ENCODE results near the gene LNX1.

LNX1 gene

DNA sequence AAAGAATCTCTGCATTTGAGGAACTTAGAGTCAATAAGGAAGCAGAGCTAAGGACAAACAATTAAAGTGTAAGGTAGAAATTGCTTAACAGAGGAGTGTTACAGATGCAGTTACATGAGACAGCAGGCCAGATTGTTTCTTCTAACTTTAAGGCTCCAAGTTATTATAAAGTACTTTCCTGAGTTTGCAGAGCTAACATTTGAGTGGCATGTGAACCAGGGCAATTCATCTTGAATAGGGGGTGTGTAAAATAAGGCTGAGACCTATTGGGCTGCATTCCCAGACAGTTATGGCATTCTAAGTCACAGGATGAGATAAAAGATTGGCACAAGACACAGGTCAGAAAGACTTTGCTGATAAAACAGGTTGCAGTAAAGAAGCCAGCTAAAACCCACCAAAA is 7.6 kb upstream of the LNX1 start:
- DNase-seq = no peak

DNA sequence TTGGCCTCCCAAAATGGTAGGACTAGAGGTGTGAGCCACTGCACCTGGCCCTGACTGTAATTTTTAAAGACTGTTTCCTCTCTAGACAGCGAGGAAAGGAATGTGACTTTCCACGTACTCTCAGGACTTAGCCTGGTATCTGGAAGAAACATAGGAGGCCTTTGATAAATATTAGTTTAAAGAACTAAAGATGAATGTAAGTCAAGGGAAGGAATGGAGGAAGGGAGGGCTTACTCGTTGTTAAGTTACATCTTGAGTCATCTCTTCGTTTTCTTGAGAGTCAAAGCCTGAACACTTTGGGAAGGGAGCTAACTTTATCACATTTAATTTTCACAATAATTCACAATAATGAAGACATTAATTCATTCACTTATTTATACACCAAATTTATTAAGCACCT is 7.2 kb upstream of the LNX1 start:
- DNase-seq = no peak

DNA sequence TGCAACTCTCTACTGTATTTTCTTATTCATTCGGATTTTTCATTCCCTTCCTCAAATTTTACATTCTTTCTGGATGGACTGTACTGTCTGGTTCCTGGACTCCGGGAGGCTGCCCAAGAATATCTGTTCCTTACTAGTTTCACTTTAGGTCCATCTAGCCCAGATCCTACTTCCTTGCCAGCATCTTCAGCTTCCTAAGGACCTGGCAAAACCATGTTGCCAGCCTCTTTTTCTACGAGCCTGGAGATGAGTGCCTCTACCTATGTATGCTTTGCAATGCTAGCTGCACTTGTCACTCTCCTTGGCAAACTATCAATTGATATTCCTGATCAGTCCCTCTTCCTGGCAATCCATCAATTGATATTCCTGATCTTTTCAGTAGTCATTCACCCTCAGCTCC is 5.6 kb upstream of the LNX1 start:
- DNase-seq = no peak

DNA sequence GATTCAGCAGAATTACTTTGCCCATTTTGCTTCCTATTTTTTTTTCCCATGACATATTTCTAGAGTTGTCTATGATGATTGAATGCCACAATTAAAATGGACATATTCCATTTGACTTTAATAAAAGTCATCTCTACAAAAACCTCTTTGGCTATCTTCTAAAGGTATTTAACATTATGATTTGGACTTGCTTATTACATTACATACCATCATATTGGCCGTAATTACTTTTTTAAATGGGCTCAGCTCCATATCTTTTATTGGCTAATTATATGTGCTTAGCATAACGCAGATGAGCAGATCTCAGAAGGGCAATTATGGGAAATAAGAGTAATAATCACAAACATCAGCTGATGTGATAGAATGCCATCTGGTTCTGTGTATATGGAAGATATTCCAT is 4.5 kb upstream of the LNX1 start:
- DNase-seq = no peak

DNA sequence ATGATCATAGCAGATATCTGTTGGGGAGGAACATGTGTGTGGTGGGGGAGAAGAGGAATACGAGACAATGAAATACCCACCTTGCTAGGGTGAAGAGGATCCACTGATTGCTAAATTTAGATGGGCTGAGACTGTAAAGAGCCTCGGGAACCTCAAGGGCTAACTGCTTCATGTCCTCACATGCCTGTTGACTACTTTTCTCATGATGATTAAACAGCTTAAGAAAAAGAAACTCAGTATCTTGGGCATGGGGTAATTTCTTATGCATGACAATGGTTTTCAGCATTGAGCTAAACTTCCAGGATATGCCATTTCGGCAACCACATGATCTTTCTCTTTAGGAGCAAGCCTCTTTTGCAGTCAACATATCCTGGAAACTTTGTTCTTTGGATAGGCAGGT is 3.9 kb upstream of the LNX1 start:
- DNase-seq = no peak

DNA sequence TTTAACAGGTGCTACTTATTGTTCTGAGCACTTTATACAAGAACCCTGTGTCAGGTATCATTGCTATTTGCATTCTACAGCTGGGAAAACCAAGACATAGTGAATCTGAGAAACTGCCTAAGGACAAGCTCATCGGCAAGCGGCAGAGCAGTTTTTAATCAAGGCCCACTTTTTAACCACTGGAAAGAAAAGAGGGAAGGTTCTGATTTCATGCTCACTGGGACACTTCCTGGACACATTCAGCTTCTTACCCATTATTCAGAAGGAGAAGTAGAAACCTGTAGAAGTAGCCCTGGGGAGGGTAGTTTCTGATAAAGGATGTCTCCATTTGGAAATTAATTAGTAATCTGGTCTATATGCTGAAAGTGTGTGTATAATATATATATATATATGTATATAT is 2.5 kb upstream of the LNX1 start:
- no peak for DNase-seq

DNA sequence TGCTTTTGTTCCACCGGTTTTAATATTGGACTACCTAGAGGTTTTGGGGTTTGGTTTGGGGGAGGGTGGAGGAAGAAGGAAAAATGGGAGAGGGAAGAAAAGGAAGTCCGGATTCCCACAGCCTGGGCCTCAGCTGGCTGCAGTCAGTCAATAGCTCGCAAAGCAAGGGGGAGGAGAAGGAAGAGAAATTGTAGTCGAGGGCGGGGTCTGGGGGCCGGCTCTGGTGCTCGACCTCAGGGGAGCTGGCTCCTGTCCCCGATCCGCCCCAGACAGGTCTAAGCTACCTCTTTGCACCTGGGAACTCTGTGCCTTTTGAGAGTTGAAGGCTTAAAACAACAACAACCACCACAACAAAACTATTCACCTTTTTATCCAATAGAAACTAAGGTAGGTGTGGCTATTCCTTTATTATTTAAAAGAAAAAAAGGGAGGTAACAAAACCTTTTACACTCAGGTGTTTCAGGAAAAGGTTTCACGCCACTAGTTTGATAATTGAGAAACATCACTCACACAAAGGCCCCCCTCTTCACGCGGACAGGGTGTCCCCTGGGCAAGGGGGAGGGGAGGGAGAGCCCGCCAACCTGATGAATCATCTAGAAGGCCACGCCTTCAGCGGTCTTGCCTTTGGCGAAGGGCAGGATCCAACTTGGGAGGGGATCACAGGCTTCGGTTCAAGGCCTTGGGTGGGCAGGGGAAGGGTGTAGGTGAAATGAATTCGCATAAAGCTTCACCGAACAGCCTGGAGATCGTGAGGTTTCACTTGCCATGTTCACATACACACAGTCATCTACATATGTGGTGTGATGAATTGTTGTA is 1.6 kb upstream of the LNX1 start:
- DNase-seq = no peak

DNA sequence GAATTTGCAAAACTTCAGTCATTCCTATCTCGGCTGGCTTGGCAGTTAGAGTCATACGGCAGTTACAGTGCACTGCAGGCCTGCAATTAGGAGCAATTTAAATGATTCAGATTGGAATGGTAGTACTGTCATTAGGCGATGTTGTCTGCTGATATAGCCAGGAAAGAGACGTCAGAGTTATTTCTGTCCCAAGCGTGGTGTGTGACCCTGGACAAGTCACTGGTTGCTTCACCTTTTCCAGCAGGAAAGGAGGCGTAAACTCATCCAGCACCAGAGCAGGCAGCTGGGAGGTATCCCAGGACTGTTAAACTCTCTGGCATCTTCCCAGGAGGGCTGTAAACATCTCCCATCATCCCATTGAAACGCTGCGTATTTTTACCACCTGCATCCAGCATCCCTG is 836 bp upstream of the LNX1 start:
- DNase-seq = no peak

DNA sequence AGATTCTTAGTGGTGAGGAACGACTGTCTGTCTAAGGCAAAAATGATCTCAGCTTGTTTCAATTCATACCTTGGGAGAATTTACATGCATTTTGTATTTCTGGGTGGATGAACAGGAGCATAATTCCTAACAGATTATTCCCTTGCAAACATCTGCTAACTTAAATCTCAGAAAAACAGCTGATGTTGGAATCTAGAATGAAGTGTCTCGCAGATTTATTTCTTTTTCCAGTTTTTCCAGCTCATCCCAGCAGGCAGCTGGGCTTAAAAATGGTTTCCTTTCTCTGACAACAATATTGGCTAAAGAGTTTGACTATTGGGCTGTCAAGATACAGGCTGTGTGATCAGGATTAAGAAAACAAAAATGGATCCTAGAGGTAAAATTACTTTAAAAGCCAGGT is 1.1 kb downstream of the LNX1 start:
- no peak for DNase-seq

DNA sequence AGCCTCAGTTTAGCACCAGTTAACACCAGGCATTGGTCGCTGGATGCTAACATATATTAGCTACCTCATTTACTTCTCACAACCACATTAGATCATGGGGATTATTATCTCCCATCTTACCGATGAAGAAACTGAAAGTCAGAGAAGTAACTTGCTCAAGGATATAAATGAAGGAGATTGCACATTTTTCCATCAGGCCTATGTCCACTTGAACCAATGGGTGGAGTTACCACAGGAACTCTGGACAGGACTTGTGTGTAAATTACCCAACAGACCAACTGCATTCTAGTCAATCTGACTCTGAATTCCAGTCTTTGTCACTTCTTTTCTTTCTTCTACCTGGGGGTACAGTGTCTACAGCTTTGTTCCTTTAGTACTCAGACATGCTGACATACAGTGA is 1.8 kb downstream of the LNX1 start:
- DNase-seq = no peak

DNA sequence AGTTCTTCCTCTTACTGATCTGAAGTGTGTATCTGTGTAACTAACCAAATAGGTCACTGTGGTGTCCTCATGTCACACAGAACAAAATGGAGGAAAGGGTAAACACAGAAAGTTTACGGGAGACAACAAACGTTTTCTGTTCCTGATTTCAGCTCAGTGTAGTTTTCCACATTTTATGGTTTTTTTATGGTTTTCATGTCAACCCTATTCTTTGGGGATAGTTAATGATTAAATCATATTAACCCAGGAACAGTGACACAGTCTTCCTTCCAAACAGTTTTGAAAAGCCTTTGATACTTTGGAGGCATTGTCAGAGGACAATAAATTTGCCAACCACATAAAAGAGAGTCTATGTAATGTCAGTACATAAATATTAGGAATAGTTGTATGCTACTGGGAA is 4.2 kb downstream of the LNX1 start:
- no peak for DNase-seq

DNA sequence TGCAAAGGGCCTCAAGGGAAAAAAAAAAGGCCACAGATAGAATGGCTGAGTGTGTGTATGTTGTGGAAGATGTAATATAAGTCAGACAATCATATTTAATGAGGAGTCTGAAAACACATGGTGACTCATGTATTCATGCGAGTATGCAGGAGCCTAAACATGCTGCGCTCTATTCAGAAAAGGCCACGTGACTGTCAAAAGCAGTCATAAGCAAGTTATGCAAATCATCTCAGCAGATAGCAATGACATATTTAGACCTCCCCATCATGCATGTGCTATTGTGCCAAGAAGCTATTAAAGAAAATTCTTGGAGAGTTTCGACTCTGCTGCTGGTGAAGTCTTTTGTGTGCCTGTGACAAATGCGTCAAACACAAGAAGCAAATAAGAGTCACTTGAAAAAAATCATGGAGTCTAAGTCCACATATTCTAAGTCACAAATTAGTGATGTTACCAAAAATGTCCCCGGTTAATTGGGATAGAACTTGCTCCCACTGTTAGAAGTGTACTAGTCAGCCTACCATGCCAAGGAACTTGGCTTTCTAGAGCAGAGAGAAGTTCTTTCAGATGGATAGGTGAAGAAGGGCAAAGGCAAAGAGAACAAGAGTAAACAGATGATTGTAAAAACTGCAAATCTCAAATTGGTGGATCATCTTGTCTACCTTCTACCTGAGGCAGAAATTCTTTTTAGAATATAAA is 5.0 kb downstream of the LNX1 start:
- DNase-seq = no peak

DNA sequence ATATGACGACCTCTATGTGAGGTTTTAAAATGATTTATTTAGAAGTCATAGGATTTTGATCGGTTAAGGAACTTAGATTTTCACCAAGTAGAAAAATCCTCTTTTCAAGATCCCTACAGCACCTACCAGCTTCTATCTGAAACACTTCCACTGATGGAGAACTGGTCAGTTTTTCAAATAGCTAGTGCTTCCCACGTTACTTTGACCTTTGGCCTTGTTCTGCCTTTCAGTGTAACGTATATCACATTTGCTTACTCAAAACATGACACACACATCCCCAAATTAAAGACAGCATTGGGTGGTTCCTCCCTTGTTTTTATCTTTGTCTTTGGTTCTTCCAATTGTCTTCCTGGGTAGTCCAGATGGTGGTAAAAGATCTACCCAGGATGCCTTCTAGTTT is 6.6 kb downstream of the LNX1 start:
- DNase-seq = no peak

DNA sequence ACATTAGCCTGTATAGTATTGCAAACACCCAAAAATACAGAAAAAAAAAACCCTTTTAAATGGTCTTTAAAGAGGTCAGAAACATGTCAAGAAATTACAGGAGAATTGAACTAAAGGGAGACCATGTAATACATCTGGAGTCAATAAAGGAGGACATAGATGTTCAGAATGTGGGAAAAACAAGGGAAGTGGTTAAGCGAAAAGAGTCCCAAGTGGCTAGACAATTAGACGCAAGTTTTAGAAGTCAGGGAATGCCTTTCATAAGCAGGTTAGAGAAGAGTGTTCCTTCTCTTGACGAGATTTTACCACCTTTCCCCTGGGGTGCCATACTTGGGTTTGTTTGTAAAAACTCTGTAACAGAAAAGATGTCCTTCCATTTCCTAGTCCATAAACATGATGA is 7.8 kb downstream of the LNX1 start:
- DNase-seq = no peak

DNA sequence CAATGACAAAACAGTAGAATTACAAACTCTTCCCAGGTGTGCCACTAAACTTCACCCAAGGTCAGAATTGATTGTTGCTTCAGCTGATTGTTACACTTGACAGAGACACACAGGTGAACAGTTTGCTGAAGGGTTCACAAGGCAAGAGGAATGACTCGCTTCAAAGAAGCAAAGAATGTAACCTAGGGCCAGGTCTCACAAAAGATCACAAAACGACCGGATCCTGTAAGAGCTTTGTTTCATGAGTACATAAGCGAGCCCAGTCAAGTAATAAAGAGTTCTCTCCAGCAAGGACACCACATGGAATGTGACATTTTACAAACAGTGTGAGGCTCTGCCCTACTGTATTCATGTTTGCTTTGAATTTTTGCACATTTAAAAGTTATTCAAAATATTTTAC is 9.1 kb downstream of the LNX1 start:
- DNase-seq = no peak

DNA sequence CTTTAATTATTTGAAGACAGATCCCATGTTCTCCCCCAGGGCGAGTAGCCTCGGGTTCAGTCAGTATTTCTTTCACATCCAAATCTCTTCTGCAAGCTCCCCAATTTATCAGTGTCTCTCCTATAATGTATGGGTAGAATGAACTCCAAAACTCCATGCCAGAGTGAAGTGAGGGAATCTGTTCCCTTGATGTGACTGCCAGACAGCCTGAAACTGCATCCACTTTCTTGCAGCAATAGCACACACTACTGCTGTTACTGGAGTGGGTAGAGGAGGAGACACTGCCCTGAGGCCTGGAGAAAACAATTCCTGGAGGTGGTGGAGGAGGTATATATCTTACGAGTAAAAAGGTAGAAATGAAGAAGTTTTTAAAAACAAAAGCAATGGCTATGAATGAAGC is 11.0 kb downstream of the LNX1 start:
- no peak for DNase-seq

DNA sequence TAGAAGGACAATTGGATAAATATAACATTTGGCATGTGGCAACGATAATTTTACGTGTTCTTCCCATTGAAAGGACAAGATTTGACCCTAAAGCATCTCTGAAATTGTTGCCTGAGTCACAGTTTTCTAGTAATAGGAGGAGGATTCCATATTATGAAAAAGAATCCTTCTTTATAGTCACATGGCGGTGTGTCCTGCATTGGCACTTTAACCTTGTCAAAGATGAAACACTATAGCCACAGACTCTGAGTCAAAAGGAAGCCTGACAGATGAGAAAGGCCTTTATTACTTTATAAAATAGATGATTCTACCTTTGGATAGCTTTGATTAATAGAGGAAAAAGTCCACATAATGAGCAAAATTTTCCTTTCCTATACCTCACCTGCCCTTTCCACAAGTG is 11.5 kb downstream of the LNX1 start:
- no peak for DNase-seq

DNA sequence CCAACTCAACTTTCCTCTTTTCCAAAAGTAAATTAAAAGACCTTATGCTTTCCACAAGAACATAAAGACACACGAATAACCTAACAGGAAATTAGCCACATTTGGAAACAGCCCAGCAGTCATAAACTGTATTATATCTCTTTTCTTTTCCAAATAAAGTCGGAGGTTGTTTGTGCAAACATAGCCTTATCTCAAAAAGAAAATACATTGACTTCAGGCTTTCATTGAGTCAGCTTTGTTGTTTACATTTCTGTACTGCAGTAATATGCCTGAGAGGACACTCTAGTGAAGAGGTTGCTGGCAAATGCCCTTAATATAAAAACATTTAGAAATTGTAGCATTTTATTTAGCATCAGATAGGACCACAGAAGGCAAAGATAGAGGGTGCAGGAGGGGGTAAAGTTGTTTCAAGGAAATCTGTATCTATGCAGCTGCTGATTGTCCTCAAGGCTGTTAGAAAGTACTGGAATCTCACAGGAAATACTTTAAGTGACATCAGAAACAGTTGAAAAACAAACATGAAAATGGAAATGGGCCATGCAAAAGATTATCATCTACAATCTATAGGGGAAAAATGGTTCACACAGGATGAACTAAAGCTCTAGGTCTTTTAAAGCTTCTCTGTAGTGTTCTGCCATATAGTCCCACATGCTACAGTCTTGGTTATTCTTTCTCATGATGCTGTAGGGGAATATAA is 14.5 kb downstream of the LNX1 start:
- DNase-seq = no peak

DNA sequence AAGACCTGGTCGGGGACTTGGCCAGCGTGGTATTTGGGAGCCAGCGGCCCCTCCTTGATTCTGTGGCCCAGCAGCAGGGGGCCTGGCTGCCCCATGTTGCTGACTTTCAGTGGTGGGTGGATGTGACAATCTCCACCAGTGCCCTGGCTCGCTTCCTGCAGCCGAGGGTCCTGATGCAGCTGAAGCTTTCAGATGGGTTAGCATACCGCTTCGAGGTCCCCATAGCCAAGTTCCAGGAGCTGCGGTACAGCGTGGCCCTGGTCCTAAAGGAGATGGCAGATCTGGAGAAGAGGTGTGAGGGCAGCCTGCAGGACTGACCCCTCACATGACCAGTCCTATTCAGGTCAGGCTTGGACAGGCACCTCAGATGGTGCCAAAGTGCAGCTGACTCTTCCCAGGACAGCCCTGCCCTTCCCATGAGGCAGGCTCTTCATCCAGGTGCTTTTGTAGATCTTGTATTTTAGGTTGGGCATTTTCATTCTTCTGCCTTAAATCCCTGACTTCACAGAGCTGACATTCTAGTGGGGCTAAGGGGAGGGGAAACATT is 15.1 kb downstream of the LNX1 start:
- DNase-seq = no peak

DNA sequence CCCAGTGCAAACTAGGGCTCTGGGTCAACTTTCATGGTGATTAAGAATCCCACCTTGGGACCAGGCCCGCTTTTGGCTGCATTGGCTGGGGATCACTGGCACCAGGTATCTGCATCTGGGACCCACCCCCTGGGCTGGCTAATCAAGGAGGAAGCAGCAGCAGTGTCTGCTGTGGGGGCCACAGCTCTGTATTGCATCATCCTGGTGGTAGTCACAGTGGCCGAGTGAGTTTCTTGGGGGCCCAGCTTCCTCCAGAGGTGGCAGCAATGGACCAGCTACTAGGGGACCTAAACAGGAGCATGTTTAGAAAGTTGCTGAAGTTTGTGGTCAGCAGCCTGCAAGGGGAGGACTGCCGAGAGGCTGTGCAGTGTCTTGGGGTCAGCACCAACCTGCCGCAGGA is 15.7 kb downstream of the LNX1 start:
- DNase-seq = no peak

DNA sequence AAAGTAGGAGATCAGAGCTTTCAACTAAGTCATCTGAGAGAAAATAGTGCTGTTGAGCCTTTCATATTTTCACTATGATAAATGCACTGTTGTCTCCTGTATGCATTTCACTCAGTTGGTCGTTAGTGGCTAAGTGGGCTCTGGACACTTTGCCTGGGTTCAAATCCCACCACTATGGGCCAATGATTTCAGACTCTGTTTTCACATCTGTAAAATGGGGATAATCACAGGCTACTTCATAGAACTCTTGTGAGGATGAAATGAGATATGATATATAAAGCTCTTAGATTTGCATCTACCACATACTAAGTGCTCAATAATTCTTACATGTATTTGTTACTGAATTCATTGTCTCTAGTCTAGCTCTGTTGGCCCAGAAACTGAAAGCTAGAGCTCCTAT is 16.8 kb downstream of the LNX1 start:
- DNase-seq = no peak

DNA sequence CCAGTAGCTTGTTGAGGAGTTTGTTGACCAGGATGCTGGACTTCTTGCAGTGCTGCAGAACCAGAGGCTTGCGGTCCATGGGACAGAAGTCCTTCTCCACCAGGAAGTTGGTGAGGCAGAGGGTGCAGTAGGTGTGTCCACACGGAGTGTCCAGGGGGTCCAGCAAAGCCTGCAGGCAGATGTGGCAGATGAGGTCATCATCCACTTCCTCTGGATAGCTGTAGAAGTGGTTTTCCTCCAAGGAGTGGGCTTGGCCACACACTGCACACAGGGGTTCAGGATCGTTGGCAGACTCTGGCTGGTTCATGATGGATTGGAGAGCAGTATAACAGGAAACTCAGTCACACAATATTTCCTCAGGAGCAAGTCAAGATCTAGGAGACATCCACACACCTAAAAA is 17.6 kb downstream of the LNX1 start:
- DNase-seq = no peak

DNA sequence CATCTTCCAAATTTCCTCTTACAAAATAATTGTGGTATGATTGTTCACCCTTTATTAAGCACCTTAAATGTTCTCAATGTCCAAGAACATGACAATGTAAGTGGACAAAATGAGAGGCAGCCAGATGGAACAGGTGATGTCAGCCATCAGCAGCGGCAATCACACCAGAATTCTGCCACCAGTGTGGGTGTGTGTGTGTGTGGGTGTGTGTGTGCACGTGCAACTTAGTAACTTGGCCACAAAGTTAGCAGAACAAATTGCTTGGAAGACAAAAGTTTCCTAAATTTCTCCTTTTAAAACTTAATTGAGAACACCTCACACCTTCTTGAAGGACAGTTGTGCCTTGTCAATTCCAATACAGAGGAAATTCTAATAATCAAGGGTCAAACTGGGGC is 18.7 kb downstream of the LNX1 start:
- DNase-seq = no peak

Data from GF-D8 (cell line).